Breast epithelium (tissue), 3 donors: Measurements from ENCODE around the gene NOSTRIN.

Experiments used
- POLR2A ChIP-seq: fragments of 450-650 bp; IDR thresholded peaks from one replicate; pipeline ENCODE4 v1.6.1; 2016; ENCODE audit warnings: antibody characterized with exemption, mild to moderate bottlenecking, moderate library complexity
- POLR2AphosphoS5 ChIP-seq, 3 donors: sonication (generic); formaldehyde crosslinking; IDR thresholded peaks; one replicate each; pipeline ENCODE4 v1.6.1; 2017; ENCODE audit warnings: antibody characterized with exemption in 3 of 3
- TF ChIP-seq, protein P1 (sequence below), 3 donors: fragments of 450-650 bp; IDR thresholded peaks; one replicate each; pipeline ENCODE4 v1.5.1; 2016 to 2017; ENCODE audit warnings: antibody characterized with exemption in 3 of 3, mild to moderate bottlenecking in 3 of 3, moderate library complexity in 3 of 3

DNA sequence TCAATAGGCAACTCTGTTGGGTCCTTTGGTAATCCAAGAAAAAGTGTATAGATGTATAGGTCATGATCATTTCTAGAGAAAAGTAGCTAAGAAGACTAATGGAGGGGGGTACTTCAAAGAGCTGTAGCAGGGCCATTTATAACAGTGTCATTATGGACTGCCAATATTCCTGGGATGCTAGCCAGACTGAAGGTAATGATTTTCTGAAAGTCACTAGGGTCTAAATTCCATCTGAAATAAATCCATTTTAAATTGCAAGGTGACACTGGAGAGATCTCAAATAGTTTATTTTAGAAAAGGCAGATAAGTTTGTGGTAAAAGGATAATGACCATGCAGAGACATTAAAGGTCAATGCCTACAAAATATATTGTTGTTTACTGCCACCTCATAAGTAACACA, 92.3 kb downstream of the NOSTRIN start:
- TF ChIP-seq POLR2A (no peak), POLR2AphosphoS5 (IDR thresholded peaks at IDR 0.05) (no peak)
- TF ChIP-seq, protein P1, sequence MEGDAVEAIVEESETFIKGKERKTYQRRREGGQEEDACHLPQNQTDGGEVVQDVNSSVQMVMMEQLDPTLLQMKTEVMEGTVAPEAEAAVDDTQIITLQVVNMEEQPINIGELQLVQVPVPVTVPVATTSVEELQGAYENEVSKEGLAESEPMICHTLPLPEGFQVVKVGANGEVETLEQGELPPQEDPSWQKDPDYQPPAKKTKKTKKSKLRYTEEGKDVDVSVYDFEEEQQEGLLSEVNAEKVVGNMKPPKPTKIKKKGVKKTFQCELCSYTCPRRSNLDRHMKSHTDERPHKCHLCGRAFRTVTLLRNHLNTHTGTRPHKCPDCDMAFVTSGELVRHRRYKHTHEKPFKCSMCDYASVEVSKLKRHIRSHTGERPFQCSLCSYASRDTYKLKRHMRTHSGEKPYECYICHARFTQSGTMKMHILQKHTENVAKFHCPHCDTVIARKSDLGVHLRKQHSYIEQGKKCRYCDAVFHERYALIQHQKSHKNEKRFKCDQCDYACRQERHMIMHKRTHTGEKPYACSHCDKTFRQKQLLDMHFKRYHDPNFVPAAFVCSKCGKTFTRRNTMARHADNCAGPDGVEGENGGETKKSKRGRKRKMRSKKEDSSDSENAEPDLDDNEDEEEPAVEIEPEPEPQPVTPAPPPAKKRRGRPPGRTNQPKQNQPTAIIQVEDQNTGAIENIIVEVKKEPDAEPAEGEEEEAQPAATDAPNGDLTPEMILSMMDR (IDR thresholded peaks at IDR 0.05) = no peak
